Right lobe of liver (tissue), 4 donors: Measurements from ENCODE around the gene RBMXL3.

Experiments
- CTCF ChIP-seq, 4 donors: fragments of 200-600 bp in 3 of 4; fragments of 450-650 bp in 1 of 4; IDR thresholded peaks; one replicate each; pipeline versions ENCODE4 v1.5.1 to v1.8.0; 2016 to 2022; ENCODE audit warnings: antibody characterized with exemption in 4 of 4, mild to moderate bottlenecking in 2 of 4
- POLR2A ChIP-seq: fragments of 450-650 bp; IDR thresholded peaks from one replicate; pipeline ENCODE4 v1.6.1; 2017; ENCODE audit warnings: antibody characterized with exemption, mild to moderate bottlenecking
- donor health status: DM: no; HTN: no; CAD: no.
- donor health status: DM: no; HTN: no; CAD: no.
- donor health status: DM: no; HTN: yes; CAD: no.

- TF ChIP-seq CTCF (IDR thresholded peaks at IDR 0.05) (no peak), POLR2A (no peak)
Measured at GRCh38 chrX:115190636-115191489, 1.7 kb downstream of the RBMXL3 start.
